Endothelial cell of umbilical vein (primary cell): ENCODE results near the gene ZMIZ1. TPM values are rescaled to one million over a fixed set of nuclear protein-coding genes. Genes with fewer than 3 reads are reported as not detected.

Experiments
- BruUV-seq: library from RNA; stranded (reverse); fragments of 400-500 nt; replicated peaks from 2 replicates; lab custom pipeline; 2021; lab: Mats Ljungman, UMichigan
- CTCF ChIA-PET: fragments of 300-600, 350-600 bp; sonication (Branson Sonifier 250); formaldehyde crosslinking; loops from one replicate; lab custom pipeline; 2021; ENCODE audit warnings: antibody characterized with exemption, inconsistent platforms; lab: Charles Lee
- POLR2A ChIA-PET: fragments of 300-600, 350-600 bp; sonication (Branson Sonifier 250); formaldehyde crosslinking; loops from one replicate; lab custom pipeline; 2021; ENCODE audit warnings: antibody characterized with exemption, inconsistent platforms; lab: Charles Lee
- DNase-seq: peaks from one replicate; pipeline ENCODE4 v3.0.0-alpha.2; 2011; ENCODE audit warnings: low read depth, low spot score
- FAIRE-seq: peaks from 2 replicates; lab custom pipeline; 2011; peaks lifted over from hg19 to GRCh38; lab: Jason Lieb, UNC
- H2AFZ ChIP-seq: 2 replicates; pipeline ENCODE4 v1.6.0; 2012; ENCODE audit warnings: low read depth, low read length, control low read depth, inconsistent platforms
- H3K27ac ChIP-seq: 2 replicates; pipeline ENCODE4 v1.5.1; 2011; ENCODE audit warnings: low read depth, mild to moderate bottlenecking, control low read depth, low read length, moderate library complexity; ENCODE audit not compliant: insufficient read depth
- H3K27me3 ChIP-seq, 2 experiments: 2 replicates each; pipeline versions ENCODE4 v1.6.0 to v1.6.1; 2011; ENCODE audit warnings: low read length in 2 of 2, mixed read lengths in 1 of 2; ENCODE audit not compliant: control insufficient read depth in 2 of 2, insufficient read depth in 2 of 2
- H3K36me3 ChIP-seq, 2 experiments: 2 replicates in 1 of 2; 3 replicates in 1 of 2; pipeline ENCODE4 v1.5.1; 2011; ENCODE audit warnings: low read length in 2 of 2, mild to moderate bottlenecking in 1 of 2, moderate library complexity in 1 of 2; ENCODE audit not compliant: control insufficient read depth in 2 of 2, insufficient read depth in 2 of 2; ENCODE audit errors: extremely low read depth in 1 of 2
- H3K4me1 ChIP-seq: 3 replicates; pipeline ENCODE4 v1.5.1; 2011; ENCODE audit warnings: mild to moderate bottlenecking, low read length; ENCODE audit not compliant: control insufficient read depth, insufficient read depth; ENCODE audit errors: extremely low read depth
- H3K4me2 ChIP-seq: 2 replicates; pipeline ENCODE4 v1.6.1; 2011; ENCODE audit warnings: low read length, control low read depth, mixed read lengths; ENCODE audit not compliant: insufficient read depth
- H3K4me3 ChIP-seq, 3 experiments: fragments of 200-600 bp in 1 of 3; sonication (generic), shearing (Covaris generic) in 1 of 3; replicated peaks in 1 of 3; 2 replicates each; pipeline ENCODE4 v1.5.1; 2011 to 2016; ENCODE audit warnings: control low read depth in 3 of 3, low read length in 3 of 3, mild to moderate bottlenecking in 2 of 3, inconsistent platforms in 1 of 3, low read depth in 1 of 3, moderate library complexity in 1 of 3; ENCODE audit not compliant: insufficient read depth in 1 of 3
- H3K79me2 ChIP-seq: 2 replicates; pipeline ENCODE4 v1.6.0; 2012; ENCODE audit warnings: low read length, inconsistent platforms; ENCODE audit not compliant: control insufficient read depth, insufficient read depth
- H3K9ac ChIP-seq: replicated peaks from 2 replicates; pipeline ENCODE3; 2011; ENCODE audit warnings: low read length, control low read depth; ENCODE audit not compliant: insufficient read depth; ENCODE audit errors: extremely low read depth
- H3K9me1 ChIP-seq: replicated peaks from 3 replicates; pipeline ENCODE4 v1.6.0; 2011; ENCODE audit warnings: mild to moderate bottlenecking, low read length; ENCODE audit not compliant: control insufficient read depth, insufficient read depth; ENCODE audit errors: extremely low read depth
- H3K9me3 ChIP-seq: replicated peaks from 2 replicates; pipeline ENCODE4 v1.5.1; 2012; ENCODE audit warnings: low read length, inconsistent platforms; ENCODE audit not compliant: control insufficient read depth, insufficient read depth
- H4K20me1 ChIP-seq: replicated peaks from 2 replicates; pipeline ENCODE3; 2011; ENCODE audit warnings: mild to moderate bottlenecking, low read length; ENCODE audit not compliant: control insufficient read depth, insufficient read depth; ENCODE audit errors: extremely low read depth
- CTCF ChIP-seq, 2 donors: IDR thresholded peaks; 1 replicate in 1 of 2; 2 replicates in 1 of 2; pipeline ENCODE4 v1.5.1; 2011; ENCODE audit warnings: low read length in 2 of 2, mild to moderate bottlenecking in 2 of 2, moderate library complexity in 2 of 2, control low read depth in 1 of 2, inconsistent platforms in 1 of 2, low read depth in 1 of 2; ENCODE audit not compliant: insufficient read depth in 1 of 2; ENCODE audit errors: extremely low read depth in 1 of 2
- EZH2 ChIP-seq: IDR thresholded peaks from 2 replicates; pipeline ENCODE4 v1.6.1; 2012; ENCODE audit warnings: borderline replicate concordance, low read depth, mild to moderate bottlenecking, moderate library complexity, low read length, inconsistent platforms; ENCODE audit not compliant: severe bottlenecking
- FOS ChIP-seq: IDR thresholded peaks from 2 replicates; pipeline ENCODE4 v1.6.1; 2011; ENCODE audit warnings: mild to moderate bottlenecking, low read length, moderate library complexity, borderline replicate concordance; ENCODE audit not compliant: insufficient read depth
- MYC ChIP-seq: IDR thresholded peaks from one replicate; pipeline ENCODE4 v1.6.1; 2011; ENCODE audit warnings: mild to moderate bottlenecking, low read depth, low read length
- dilution Hi-C: fragments of 300-500 bp; cut with MboI; formaldehyde crosslinking; loops from one replicate; pipeline ENCODE4 v1.15.0; 2019; ENCODE audit warnings: low sequenced_read_pairs; ENCODE audit not compliant: extremely low pct_ligation_motif_present
- intact Hi-C: fragments of 100-400 bp; cut with micrococcal nuclease; formaldehyde crosslinking; loops from one replicate; pipeline ENCODE4 v1.10.0; 2022
- polyA plus RNA-seq, 4 experiments: library from polyadenylated mRNA; depleted of rRNA in 3 of 4; stranded (reverse) in 3 of 4; unstranded in 1 of 4; fragments of >200 nt; gene quantifications; 2 replicates each; pipeline versions ENCODE4 v1.2.1 to v1.2.3, GENCODE V29; 2011 to 2012; ENCODE audit warnings: missing spikeins in 1 of 4
- total RNA-seq: library from RNA; stranded (reverse); gene quantifications from 2 replicates; pipeline ENCODE4 v1.2.3, GENCODE V29; 2021

The ZMIZ1 gene
- total and polyA plus RNA-seq, 2 donors (not counting 3 experiments of a cell fraction or from before 2014, with no cell fraction given): 12.5 to 46.7 TPM

GRCh38 chr10:79197558-79197957 is 128.8 kb downstream of the ZMIZ1 start:
- H3K9ac ChIP-seq: no peak overlapping the region
- H3K9me3 ChIP-seq: no peaks in the 10 kb centered on the region
- peaks cover 7% of the 10 kb centered on the region for H3K4me1 ChIP-seq
- FAIRE-seq: no peak
- no TSS peak for BruUV-seq
- intact Hi-C loops (loop anchor here (1.0 to 10.0 kb wide), 5 partner anchors 344 to 895 kb away; no protein-coding TSS in a partner anchor), dilution Hi-C loops (no loop called here)
- H3K4me2 ChIP-seq: no peak overlapping the region
- H3K36me3 ChIP-seq: peaks cover 0 to 10% of the 10 kb centered on the region in 2 experiments
- no peak overlapping the region for H3K4me3 ChIP-seq
- POLR2A ChIA-PET: no interaction called here
- no peaks in the 10 kb centered on the region for H3K27me3 ChIP-seq
- H2AFZ ChIP-seq: no peak overlapping the region
- H3K9me1 ChIP-seq: no peaks in the 10 kb centered on the region
- H3K27ac ChIP-seq: no peak overlapping the region
- H3K79me2 ChIP-seq: no peaks in the 10 kb centered on the region
- H4K20me1 ChIP-seq: no peaks in the 10 kb centered on the region
- no peak for DNase-seq
- CTCF ChIA-PET: interaction anchor here (1.4 to 4.5 kb wide), 6 partner anchors 39 to 541 kb away, joined by 3 to 85 read pairs (median 22); partner anchors contain the start of gene ZMIZ1
- no peak for TF ChIP-seq MYC

GRCh38 chr10:79200346-79200745 is 131.6 kb downstream of the ZMIZ1 start:
- Histone ChIP-seq H3K27ac (no peak overlapping the region), H3K4me1 (no peaks in the 10 kb centered on the region), H4K20me1 (no peaks in the 10 kb centered on the region), H3K79me2 (no peaks in the 10 kb centered on the region), H2AFZ (no peak overlapping the region), H3K4me3 (no peak overlapping the region), H3K9me3 (no peaks in the 10 kb centered on the region), H3K4me2 (no peak overlapping the region), H3K9ac (no peak overlapping the region), H3K9me1 (no peaks in the 10 kb centered on the region), H3K27me3 (no peaks in the 10 kb centered on the region), H3K36me3 (peaks cover 0 to 28% of the 10 kb centered on the region in 2 experiments)
- dilution Hi-C loops (no loop called here), intact Hi-C loops (no loop called here)
- DNase-seq (no peak), FAIRE-seq (no peak)
- no peak for TF ChIP-seq CTCF (IDR thresholded peaks at IDR 0.05; ENCODE audit: extremely low read depth in 1 of 2, insufficient read depth in 1 of 2, low read depth in 1 of 2, low read length in 2 of 2)
- no peak for TF ChIP-seq EZH2
- TF ChIP-seq FOS: no peak
- no TSS peak for BruUV-seq
- POLR2A ChIA-PET: no interaction called here
- CTCF ChIA-PET: no interaction called here
